Activated CD8-positive, alpha-beta memory T cell treated with anti-CD3 and anti-CD28 coated beads, Interleukin-2, amount 50 U/mL, for 4 hours (primary cell): ENCODE measurements around the gene GFI1.
"Not testable (repeated sequence)": the region's sequence is repeated elsewhere in the genome, so short reads cannot be mapped to it uniquely, and the experiment has no call there.

Experiments used
- DNase-seq: peaks from one replicate; pipeline ENCODE4 v3.0.0-alpha.2; 2020

GFI1 gene

DNA sequence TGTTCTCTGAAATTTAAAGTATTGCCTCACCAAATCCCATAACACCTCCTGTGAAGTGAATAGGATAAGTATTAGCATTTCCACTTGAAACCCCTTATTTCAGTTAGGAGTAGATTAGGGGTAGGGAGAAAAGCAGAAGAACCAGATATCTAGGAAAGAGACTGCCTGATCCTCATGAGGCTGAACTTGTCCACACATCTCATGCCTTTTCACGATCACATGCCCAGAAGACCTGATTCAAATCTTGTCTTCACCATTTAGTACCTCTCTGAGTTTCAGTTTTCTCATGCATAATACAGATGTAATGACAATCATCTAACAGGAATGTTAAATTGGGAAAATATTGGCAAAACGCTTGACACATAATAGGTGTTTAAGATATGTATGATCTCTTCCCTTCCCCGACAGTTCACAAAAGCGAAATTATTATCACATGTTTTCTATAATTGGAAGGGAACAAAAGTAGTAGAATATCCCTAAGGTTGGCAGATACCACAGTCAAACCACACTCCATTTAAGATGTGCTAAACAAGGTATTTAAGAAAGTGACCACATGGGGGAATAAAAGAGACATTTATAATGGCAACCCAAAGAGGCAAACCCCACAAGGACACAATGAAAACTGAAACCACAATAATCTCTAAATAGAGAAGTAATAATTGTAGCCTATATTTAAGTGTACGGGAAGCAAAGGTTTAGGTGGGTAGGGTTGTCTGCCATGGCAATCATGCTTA lies 25.2 kb downstream of the GFI1 start:
- DNase-seq, result no peak

DNA sequence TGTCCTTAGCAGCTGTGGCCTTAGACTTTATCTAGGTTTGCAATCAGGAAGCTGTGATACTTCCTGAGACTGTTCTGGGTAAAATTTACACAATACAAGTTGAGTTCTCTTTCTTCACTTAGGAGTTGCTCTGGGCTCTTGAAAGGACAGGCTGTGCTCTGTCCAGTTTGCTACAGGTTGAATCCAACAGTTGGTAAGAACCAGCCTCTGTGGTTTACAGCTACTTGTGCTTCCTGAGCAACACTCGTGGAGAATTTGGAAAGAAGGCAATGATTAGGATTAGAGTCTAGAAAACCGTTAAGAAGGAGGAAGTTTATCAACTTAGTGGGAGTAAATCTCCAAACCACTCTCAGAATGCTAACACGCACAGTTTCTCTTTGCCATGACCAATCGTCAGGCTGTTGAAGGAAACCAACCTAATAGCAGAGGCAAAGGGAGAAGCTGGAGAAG lies 26.8 kb downstream of the GFI1 start:
- no peak for DNase-seq

DNA sequence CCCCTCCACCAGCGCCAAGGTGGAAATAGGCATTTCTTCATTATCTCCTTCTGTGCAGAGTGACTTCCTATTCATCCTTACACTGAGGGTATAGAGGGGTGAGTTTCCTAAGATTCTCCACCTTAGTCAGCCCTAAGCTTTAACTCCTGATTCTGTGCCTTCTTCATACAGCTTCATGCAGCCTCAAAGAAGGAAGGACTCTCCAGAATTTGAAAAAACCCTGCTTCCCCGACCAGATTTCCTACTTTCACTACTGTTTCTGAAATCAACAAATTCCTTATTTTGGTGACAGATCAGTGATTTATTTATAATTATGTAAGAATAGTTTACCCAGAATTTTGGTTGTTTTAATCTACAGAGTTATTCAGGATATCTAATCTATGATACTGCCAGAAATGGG lies 28.6 kb downstream of the GFI1 start:
- DNase-seq, result no peak

DNA sequence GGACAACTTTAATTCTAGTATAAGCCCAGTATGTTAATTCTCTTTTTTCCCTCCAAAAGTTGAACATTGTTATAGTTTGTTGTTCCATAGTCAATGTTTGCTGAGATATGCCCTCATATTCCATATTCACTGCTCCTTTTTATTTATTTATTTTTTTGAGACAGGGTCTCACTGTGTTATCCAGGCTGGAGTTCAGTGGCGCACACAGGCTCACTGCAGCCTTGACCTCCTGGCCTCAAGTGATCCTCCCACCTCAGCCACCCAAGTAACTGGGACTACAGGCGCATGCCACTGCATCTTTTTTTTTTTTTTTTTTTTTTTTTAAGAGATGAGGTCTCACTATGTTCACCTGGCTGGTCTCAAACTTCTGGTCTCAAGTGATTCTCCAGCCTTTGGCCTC lies 38.7 kb downstream of the GFI1 start:
- no peak for DNase-seq

DNA sequence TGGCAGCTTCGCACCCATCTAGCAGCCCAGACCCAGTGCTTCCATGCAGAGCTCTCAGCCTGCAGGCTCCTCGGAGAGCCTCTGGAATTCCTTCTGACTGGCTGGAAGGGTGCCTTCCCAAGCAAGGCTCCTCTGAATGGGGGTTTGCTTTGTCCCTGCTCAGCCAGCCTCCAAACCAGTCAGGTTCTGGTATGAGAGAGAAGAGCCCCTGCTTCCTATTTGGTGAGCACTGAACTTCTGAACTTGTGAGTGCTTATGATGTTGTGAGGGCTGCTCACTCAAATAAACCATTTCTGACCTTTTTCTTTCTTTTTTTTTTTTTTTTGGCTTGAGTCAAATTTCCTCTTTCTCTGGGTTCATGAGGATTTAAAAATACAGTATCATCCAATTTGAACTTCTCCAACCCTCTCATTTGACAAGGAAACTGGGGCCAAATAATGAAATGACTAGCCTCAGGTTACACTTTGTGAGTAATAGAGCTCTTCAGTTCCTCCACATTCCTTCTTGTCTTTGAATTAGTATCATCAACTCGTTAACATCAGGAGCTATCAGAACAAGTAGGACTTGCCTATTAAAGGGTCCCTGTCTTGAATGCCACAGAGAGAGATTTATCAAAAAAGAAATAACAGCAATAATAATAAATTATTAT lies 39.6 kb downstream of the GFI1 start:
- no peak for DNase-seq

DNA sequence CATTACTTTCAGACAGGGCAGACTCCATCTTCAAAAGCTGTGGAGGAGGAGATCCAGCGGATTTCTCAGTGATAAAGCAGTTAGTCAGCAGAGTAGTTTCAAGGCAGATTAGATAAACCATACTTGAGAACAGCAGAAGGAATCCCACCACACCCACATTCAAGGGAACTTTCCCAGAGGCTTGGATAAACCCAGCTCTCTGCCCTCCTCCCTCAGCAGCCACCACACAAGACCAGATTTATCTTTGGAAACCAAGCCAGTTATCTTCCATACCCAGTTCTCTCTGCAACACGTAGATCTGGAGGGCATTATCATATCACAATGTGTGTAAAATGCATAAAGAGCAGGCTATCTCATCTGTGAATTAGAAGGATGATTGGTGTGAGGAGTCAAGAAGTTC lies 40.2 kb downstream of the GFI1 start:
- no peak for DNase-seq

DNA sequence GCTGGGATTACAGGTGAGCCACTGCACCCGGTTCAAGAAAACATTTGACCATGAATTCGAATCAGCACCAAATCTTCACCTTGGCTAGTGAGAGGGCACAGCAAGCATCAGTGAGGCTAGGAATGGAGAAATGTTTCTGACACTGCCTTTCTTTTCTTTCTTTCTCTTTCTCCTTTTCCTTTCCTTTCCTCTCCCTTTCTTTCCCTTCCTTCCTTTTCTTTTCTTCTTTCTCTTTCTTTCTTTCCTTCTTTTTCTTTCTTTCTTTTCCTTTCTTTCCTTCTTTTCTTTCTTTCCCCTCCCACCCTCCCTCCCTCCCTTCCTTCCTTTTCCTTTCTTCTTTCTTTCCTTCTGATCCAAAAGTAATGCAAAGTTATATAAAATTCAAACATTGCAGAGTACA lies 40.9 kb downstream of the GFI1 start:
- DNase-seq, result no peak

DNA sequence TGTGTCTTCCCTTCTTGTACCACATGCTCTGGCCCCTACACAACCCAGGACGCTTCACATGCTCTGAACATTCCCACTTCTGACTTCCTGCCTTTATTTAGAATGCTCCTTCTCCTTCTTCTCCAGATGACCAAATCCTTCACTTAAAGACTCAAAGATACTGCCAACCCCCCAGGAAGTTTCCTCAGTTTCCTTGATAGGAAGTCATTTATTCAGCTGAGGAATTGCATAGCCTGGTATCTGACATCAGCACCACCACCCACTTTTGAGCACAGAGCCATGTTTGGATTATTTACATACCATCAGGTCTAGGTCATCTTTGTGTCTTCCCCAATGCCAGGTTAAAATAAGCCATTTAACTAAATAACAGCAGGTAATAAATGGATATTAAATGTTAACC lies 42.4 kb downstream of the GFI1 start:
- DNase-seq, result no peak

DNA sequence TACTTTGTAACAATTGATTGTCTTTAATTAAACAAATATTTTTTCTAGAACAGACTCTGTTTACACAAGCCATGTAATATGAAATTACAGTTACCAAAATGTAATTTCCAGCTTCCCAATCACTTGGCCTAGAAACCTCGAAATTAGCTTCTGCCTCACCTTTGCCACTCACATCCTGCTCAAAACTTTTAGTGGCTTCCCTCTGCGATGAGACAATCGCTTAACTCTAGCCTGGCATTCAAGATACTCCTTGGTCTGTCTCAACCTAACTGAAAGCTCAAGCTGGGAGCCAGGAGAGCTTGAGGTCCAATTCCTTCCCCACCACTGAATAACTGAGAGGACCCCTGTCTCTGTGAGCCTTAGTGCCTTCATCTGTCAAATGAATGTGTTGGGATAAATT lies 42.8 kb downstream of the GFI1 start:
- DNase-seq, result no peak

DNA sequence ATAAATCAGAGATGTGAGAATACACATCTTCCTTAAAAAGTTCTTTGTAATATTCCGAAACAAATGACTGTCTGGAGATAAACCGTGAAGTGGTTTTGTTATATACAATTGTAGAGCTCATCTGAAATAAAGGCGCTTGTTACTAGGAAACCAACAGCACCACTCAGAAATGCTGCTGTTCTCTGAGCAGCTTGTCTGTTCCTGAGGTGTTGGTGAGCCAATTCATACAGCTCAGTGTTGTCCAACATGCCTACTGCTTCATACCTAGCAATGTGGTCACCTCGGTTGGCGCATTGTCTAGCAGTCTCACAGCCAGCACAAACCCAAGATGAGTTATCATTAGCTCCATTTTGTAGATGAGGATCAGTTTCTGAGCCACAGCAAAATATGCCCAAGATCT lies 44.4 kb downstream of the GFI1 start:
- DNase-seq, result no peak

DNA sequence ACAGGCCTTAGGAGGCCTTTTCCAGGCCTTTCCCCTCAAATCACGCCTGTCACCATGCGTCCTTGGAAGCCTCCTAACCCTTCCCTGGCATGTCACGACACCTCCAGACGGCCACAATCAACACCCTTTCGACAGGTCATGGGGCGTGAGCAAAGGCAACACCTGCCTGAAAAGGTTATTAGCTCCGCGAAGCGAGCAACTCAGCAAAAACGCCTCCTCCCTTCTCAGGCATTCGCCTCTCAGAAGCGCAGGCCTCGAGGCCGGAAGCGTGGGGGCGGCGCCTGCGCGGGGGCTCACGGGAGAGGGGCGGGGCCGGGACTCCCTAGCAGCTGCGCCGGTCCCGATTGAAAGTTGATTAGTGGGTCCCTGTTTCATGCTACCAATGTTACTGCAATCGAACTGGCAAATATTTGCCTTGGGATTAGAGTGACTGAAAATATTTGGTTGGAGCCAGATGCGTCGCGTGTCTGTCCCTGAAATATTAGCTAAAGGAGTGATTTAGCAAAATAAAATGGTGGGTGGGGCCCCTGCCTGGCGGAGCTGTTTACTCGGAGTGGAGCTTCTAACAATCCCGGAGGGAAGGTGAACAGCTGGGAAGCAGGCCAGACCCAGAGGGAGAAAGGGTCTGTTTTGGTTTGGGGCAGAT lies 44.9 kb downstream of the GFI1 start:
- DNase-seq, result no peak

DNA sequence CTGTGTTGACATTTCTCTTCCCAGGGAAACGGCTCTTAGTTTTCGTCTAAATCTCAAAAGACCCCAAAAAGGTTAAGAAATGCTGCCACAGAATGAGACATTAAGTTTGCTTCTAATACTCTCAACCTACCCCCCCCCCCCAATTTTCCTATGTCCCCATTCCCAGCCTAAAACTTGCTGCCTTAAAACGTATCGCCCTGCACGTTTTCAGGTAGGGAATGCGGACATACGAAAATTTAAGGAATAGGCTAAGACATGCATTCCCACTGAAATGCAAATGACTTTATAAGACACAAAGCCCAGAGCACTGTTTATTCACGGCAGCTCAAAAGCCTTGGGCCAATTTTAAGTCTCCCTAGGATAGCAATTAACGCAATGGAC lies 45.4 kb downstream of the GFI1 start:
- no peak for DNase-seq

DNA sequence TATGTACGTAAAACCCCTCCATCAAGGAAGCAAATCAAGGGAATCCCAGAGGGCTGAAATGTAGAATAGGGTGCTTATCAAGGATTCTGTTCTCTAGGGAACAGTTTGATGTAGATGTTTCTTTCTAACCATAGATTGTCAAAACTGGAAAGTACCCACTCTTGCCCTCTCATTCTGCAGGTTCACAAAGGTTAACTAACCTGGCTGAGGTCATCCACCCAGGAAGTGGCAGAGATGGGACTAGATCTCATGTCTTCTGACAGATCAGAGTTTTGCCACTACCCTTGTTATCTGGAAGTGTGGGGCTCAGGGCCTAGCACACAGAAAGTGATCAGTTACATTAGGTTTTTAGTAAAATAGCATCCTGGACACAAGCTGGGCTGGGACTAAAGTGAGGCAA lies 47.4 kb downstream of the GFI1 start:
- no peak for DNase-seq

DNA sequence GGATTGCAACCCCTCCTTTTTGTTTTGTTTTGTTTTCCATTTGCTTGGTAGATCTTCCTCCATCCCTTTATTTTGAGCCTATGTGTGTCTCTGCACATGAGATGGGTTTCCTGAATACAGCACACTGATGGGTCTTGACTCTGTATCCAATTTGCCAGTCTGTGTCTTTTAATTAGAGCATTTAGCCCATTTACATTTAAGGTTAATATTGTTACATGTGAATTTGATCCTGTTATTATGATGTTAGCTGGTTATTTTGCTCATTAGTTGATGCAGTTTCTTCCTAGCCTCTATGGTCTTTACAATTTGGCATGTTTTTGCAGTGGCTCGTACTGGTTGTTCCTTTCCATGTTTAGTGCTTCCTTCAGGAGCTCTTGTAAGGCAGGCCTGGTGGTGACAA lies 52.2 kb downstream of the GFI1 start:
- DNase-seq, result not testable (repeated sequence)

DNA sequence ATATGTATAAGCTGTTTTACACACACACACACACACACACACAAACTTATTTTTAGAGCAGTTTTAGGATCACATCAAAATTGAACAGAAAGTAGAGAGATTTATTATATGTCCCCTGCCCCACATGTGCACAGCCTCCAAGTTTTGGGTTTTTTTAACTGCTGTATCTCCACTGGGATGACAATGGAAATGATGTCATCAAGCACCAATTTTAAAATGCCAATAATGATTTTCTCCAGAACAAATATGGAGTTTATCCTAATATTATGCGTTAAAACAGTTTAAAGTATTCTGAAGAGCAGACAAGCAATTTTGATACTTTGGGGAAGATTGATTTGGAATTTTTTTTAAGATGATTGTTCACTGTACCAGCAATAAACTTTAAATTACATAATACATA lies 56.7 kb downstream of the GFI1 start:
- no peak for DNase-seq

DNA sequence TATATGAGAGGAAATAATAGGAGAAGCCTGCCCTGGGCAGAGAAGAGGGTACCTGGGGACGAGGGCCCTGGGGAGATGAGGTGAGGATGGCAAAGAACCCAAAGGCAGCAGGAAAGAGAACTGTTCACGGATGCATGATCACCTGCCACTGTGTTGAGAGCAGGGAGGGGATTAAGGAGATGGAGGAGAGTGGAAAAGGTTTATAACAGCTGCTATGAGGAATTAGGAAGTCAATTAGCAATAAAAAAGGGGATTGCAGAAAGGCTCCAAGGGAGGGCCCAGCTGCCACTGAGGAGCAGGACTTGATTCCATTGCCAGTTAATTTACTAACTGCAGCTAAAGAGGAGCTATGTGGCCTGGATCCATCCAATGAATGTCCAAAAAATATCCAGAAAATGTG lies 61.1 kb downstream of the GFI1 start:
- no peak for DNase-seq
